NCI-H2196 treated with DMSO at 0.1 percent for 48 hours (cell line): ENCODE measurements around the gene EFNA4.
"Not testable (repeated sequence)": the region's sequence is repeated elsewhere in the genome, so short reads cannot be mapped to it uniquely, and the experiment has no call there.

Experiments used
- DNase-seq: peaks from one replicate; lab custom pipeline; 2025; ENCODE audit not compliant: unreplicated experiment; lab: John Stamatoyannopoulos, UW

EFNA4 gene

DNA sequence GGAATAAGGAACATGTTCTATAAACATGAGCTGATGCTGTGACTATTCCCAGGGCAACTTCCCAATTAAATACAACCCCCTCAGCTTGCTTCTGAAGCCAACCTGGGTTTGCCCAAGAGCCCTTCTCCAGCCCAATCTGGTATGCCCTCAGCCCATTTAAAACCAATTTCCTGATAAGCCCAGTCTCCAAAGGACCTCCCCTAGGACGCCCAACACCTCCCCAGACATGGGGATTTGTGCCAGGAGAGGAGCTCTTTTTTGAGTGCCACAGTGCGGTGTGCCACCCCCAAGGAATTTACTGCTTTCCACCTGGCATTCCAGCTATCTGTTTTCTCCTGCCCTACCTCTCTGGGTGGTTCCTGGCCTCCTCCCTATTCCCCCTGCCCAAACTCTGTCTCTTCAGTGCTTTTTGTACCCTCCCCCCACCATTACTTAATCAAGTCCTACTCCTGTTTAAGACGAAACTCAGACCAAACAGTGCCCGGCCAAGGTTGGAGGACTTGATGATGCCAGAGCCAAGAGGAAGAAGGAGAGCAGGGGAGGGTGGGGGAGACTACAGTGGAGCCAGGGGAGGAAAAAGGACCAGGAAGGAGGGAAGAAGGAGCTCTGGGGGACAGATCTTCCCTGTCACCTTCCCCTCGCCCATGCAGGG lies 52.7 kb downstream of the EFNA4 start:
- no peak for DNase-seq

DNA sequence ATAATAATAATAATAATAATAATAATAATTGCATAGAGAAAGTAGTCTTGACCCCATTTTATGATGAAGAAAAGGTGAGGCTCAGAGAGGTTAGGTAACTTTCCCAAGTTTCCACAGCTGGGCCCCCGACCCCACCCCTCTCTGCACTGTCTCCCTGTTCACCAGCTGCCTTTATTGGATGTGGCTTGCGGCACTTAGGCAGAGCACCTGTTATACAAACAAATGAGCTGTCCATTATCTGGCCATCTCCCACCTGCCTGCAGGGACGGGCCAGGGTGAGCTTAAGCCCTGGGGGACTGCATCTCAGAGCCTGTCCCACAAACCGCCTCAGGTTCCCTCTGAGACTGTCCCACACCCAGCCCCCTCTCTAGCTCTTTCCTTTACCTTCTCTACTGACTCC lies 54.1 kb downstream of the EFNA4 start:
- no peak for DNase-seq

DNA sequence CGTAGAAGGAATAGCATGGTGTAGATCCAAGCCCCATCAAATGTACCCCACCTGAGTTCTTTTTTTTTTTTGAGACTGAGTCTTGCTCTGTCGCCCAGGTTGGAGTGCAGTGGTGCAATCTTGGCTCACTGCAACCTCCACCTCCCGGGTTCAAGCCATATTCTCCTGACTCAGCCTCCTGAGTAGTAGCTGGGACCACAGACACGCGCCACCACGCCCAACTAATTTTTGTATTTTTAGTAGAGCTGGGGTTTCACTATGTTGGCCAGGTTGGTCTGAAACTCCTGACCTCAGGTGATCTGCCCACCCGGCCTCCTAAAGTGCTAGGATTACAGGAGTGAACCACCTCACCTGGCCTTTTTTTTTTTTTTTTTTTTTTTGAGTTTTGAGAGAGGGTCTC lies 54.5 kb downstream of the EFNA4 start:
- DNase-seq, result not testable (repeated sequence)
